Glutamatergic neuron (in vitro differentiated cells): ENCODE data around the gene FLT4. TPM values are rescaled to one million over a fixed set of nuclear protein-coding genes. Genes with fewer than 3 reads are reported as not detected.

Experiments used
- DNase-seq: peaks from one replicate; pipeline ENCODE4 v3.0.0; 2022
- H3K27ac Mint-ChIP-seq: one replicate; pipeline ENCODE4 v1.8.0; 2020; ENCODE audit warnings: mild to moderate bottlenecking, mixed read lengths, inconsistent platforms; ENCODE audit not compliant: unreplicated experiment
- H3K27me3 Mint-ChIP-seq: one replicate; pipeline ENCODE4 v1.8.0; 2020; ENCODE audit warnings: mild to moderate bottlenecking, moderate library complexity, mixed read lengths, inconsistent platforms; ENCODE audit not compliant: unreplicated experiment
- H3K36me3 Mint-ChIP-seq: one replicate; pipeline ENCODE4 v1.8.0; 2020; ENCODE audit warnings: mild to moderate bottlenecking, mixed read lengths, inconsistent platforms; ENCODE audit not compliant: unreplicated experiment
- H3K4me1 Mint-ChIP-seq: one replicate; pipeline ENCODE4 v1.8.0; 2020; ENCODE audit warnings: mild to moderate bottlenecking, low read depth, mixed read lengths, inconsistent platforms; ENCODE audit not compliant: unreplicated experiment
- H3K4me3 Mint-ChIP-seq: one replicate; pipeline ENCODE4 v1.8.0; 2020; ENCODE audit warnings: mild to moderate bottlenecking, mixed read lengths, inconsistent platforms; ENCODE audit not compliant: unreplicated experiment
- H3K9me3 Mint-ChIP-seq: one replicate; pipeline ENCODE4 v1.8.0; 2020; ENCODE audit warnings: mild to moderate bottlenecking, moderate library complexity, mixed read lengths, inconsistent platforms; ENCODE audit not compliant: unreplicated experiment
- CTCF ChIP-seq: fragments of 200-600 bp; sonication (generic); IDR thresholded peaks from one replicate; pipeline ENCODE4 v1.5.0; 2021; ENCODE audit not compliant: partially characterized antibody, unreplicated experiment
- total RNA-seq: library from RNA; stranded (reverse); fragmentation: NEBNext Ultra II Directional; extraction: Animal tissue kit (Norgen Biotek cat#: 25700); gene quantifications from one replicate; pipeline ENCODE4 v1.2.1, GENCODE V29; 2021; ENCODE audit not compliant: unreplicated experiment

Gene FLT4
- total RNA-seq, 1 donor from 2014 or later: 0.17 TPM

GRCh38 chr5:180555168-180555921 lies 94.1 kb downstream of the FLT4 start:
- H3K4me1 Mint-ChIP-seq: peaks cover 4% of the 10 kb centered on the region
- no peak for TF ChIP-seq CTCF

GRCh38 chr5:180553530-180553929 lies 95.9 kb downstream of the FLT4 start:
- Mint-ChIP-seq H3K9me3 (no peaks in the 10 kb centered on the region), H3K36me3 (no peaks in the 10 kb centered on the region), H3K4me1 (peaks cover 4% of the 10 kb centered on the region), H3K4me3 (no peak overlapping the region), H3K27me3 (peaks cover 1% of the 10 kb centered on the region), H3K27ac (no peak overlapping the region)
- TF ChIP-seq CTCF: no peak
- DNase-seq: no peak

More at GRCh38 chr5:180555168-180555921, 94.1 kb downstream of the FLT4 start:
- no peak for DNase-seq
- Mint-ChIP-seq H3K4me3 (no peak overlapping the region), H3K27ac (no peak overlapping the region), H3K27me3 (peaks cover 3% of the 10 kb centered on the region), H3K9me3 (peaks cover 3% of the 10 kb centered on the region), H3K36me3 (peaks cover 2% of the 10 kb centered on the region)

Other genes with a start within 250 kb of the FLT4 start
- gene CNOT6, start 155.2 kb downstream of the FLT4 start, total RNA-seq: 62.0 TPM
- gene SCGB3A1, start 58.1 kb downstream of the FLT4 start, total RNA-seq: not detected
- gene OR2Y1, start 90.5 kb upstream of the FLT4 start, total RNA-seq: not detected
- gene MGAT1, start 153.2 kb upstream of the FLT4 start, total RNA-seq: 45.6 TPM
- gene ZFP62, start 211.7 kb upstream of the FLT4 start, total RNA-seq: 27.0 TPM
- gene BTNL8, start 249.6 kb upstream of the FLT4 start, total RNA-seq: not detected